Measurements from ENCODE around the gene SLC16A5. TPM values are rescaled to one million over a fixed set of nuclear protein-coding genes. Genes with fewer than 3 reads are reported as not detected.
"Not testable (repeated sequence)": the region's sequence is repeated elsewhere in the genome, so short reads cannot be mapped to it uniquely, and the experiment has no call there.

The SLC16A5 gene
- total RNA-seq, 2 donors from 2014 or later, result 4.6 TPM

- ATAC-seq (no peak), DNase-seq (ENCODE audit: low spot score) (no peak)
- Mint-ChIP-seq H3K27me3 (no peaks in the 10 kb centered on the region), H3K4me3 (no peak overlapping the region), H3K9me3 (no peaks in the 10 kb centered on the region), H3K36me3 (no peaks in the 10 kb centered on the region), H3K27ac (no peak overlapping the region), H3K4me1 (ENCODE audit: low read depth in 2 of 2) (peaks cover 6 to 19% of the 10 kb centered on the region in 2 donors)
Measured at GRCh38 chr17:75069783-75070182, 18.0 kb upstream of the SLC16A5 start.

GRCh38 chr17:75071478-75072271 lies 16.1 kb upstream of the SLC16A5 start:
- not testable (repeated sequence) for H3K27me3 Mint-ChIP-seq; H3K4me1 Mint-ChIP-seq (ENCODE audit: low read depth in 2 of 2); H3K4me3 Mint-ChIP-seq; ATAC-seq; H3K9me3 Mint-ChIP-seq; DNase-seq (ENCODE audit: low spot score); H3K36me3 Mint-ChIP-seq
- H3K27ac Mint-ChIP-seq, result peak overlapping the region in 1 of 2 donors; percentile 47

GRCh38 chr17:75072909-75073308 lies 14.8 kb upstream of the SLC16A5 start:
- not testable (repeated sequence) for ATAC-seq; H3K27me3 Mint-ChIP-seq; H3K4me1 Mint-ChIP-seq (ENCODE audit: low read depth in 2 of 2); H3K36me3 Mint-ChIP-seq; H3K27ac Mint-ChIP-seq; H3K4me3 Mint-ChIP-seq; H3K9me3 Mint-ChIP-seq; DNase-seq (ENCODE audit: low spot score)

DNA sequence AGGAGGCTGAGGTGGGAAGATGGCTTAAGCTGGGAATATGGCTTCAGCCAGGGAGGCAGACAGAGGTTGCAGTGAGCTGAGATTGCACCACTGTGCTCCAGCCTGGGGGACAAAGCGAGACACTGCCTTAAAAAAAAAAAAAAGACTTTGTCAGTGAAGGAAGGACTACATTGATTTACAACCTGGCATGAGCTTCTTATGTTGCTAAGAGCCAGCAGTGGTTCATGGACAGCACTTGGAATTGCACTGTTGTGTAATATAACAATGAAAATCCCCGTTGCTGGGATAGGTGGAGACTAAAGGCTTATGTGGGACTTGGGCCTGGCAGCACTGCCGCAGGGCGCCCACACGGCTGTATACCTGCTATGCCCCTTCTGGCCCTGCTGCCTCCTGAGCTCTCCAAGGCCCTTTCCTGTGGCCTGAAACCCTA lies 14.1 kb upstream of the SLC16A5 start:
- no peaks in the 10 kb centered on the region for H3K36me3 Mint-ChIP-seq
- DNase-seq (ENCODE audit: low spot score), result no peak
- no peaks in the 10 kb centered on the region for H3K27me3 Mint-ChIP-seq
- peaks cover 0 to 4% of the 10 kb centered on the region in 2 donors for H3K4me1 Mint-ChIP-seq (ENCODE audit: low read depth in 2 of 2)
- H3K4me3 Mint-ChIP-seq, result no peak overlapping the region
- no peak overlapping the region for H3K27ac Mint-ChIP-seq
- no peak for ATAC-seq
- no peaks in the 10 kb centered on the region for H3K9me3 Mint-ChIP-seq

- Mint-ChIP-seq H3K4me1 (ENCODE audit: low read depth in 2 of 2) (peaks cover 0 to 4% of the 10 kb centered on the region in 2 donors), H3K27me3 (no peaks in the 10 kb centered on the region), H3K27ac (no peak overlapping the region), H3K4me3 (no peak overlapping the region), H3K9me3 (no peaks in the 10 kb centered on the region), H3K36me3 (no peaks in the 10 kb centered on the region)
- DNase-seq (ENCODE audit: low spot score) (no peak), ATAC-seq (no peak)
Measured at GRCh38 chr17:75074532-75074931, 13.2 kb upstream of the SLC16A5 start.

DNA sequence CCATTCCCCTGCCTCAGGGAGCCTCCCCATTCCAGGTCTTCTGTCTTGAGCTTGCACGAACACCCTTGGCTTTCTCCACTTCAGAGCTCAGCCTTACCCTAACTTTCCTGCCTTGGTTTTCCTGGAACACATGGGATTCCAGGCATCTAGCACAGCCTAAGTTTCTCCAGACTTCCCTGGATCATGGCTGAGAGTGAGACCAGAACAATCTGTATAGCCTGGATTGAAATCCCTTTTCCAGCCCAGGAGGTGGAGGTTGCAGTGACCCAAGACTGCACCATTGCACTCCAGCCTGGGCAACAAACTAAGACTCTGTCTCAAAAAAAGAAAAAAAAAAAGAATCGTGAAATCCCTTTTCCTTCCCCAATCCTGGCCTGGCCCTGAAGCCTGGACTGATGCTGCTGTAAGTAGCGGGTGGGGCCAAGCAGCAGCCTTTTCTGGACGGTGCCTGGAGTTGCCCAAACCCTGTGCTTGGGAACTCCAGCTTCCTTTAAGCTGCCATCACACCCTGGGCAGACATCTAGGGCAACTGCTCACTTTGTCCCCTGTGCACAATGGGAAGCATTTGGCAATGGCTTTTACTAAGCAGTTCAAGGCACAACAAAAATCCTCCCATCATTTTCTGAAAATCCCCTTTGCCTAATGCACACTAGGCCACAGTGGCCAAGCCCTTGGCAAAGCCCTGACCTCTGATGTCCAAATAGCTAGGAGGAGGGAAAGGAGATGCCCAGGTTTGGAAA lies 12.0 kb upstream of the SLC16A5 start:
- H3K9me3 Mint-ChIP-seq, result no peaks in the 10 kb centered on the region
- H3K4me3 Mint-ChIP-seq, result no peak overlapping the region
- peaks cover 0 to 4% of the 10 kb centered on the region in 2 donors for H3K4me1 Mint-ChIP-seq (ENCODE audit: low read depth in 2 of 2)
- DNase-seq (ENCODE audit: low spot score) (no peak), ATAC-seq (no peak)
- H3K27ac Mint-ChIP-seq, result no peak overlapping the region
- H3K36me3 Mint-ChIP-seq, result no peaks in the 10 kb centered on the region
- no peaks in the 10 kb centered on the region for H3K27me3 Mint-ChIP-seq

- Mint-ChIP-seq H3K9me3 (no peaks in the 10 kb centered on the region), H3K27ac (peak overlapping the region in 1 of 2 donors; percentile 49), H3K27me3 (no peaks in the 10 kb centered on the region), H3K4me3 (peak overlapping the region; percentile 81), H3K4me1 (ENCODE audit: low read depth in 2 of 2) (peaks cover 0 to 4% of the 10 kb centered on the region in 2 donors), H3K36me3 (no peaks in the 10 kb centered on the region)
- ATAC-seq, result peak in 1 of 2 donors; percentile 2
- DNase-seq (ENCODE audit: low spot score), result no peak
Measured at GRCh38 chr17:75077072-75077495, 10.7 kb upstream of the SLC16A5 start.

DNA sequence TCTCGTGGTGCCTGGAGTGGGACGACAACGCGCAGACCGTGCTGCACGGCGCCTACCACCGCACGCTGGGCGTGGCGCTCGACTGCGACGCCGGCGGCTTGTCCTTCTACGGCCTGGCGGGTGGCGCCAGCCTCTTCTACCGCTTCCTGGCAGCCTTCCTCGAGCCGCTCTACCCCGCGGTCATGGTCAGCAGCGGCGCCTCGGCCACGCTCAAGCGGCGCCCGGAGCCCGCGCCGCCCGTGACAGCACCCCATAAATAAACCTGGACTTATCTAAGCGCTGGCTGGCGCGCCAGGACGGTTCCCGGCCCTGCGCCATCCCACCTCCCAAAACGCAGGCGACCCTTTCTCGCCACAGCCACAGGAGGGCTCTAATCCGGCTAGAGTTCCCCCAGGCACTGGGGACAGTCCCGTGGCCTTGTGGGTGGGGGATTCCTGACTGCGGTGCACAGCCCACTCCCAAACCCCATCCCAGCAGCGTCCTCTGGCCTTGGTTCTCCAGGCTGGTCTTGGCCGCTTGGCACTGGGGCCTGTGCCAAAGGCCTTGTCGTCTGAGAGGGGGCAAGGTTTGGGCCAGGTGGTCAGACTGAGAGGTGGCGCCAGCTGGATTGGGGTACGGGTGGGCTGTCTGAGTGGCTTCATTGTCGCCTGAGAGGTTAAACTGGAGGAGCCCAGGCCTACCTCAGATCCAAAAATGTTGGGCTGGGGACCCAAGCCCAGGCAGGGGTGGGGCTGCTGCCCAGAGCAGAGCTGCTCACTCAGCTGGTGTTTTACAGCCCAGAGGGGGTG lies 10.1 kb upstream of the SLC16A5 start:
- Mint-ChIP-seq H3K4me1 (ENCODE audit: low read depth in 2 of 2) (peaks cover 0 to 4% of the 10 kb centered on the region in 2 donors), H3K27me3 (peaks cover 0 to 2% of the 10 kb centered on the region in 2 donors), H3K27ac (peak overlapping the region; percentile 49 to 64), H3K9me3 (no peaks in the 10 kb centered on the region), H3K4me3 (peak overlapping the region; percentile 81), H3K36me3 (no peaks in the 10 kb centered on the region)
- ATAC-seq (peak; percentile 91 to 92), DNase-seq (ENCODE audit: low spot score) (peak; percentile 75)

GRCh38 chr17:75078284-75079022 lies 9.3 kb upstream of the SLC16A5 start:
- H3K4me3 Mint-ChIP-seq, result no peak overlapping the region
- DNase-seq (ENCODE audit: low spot score) (no peak), ATAC-seq (no peak)
- H3K4me1 Mint-ChIP-seq (ENCODE audit: low read depth in 2 of 2), result peaks cover 0 to 4% of the 10 kb centered on the region in 2 donors
- H3K27ac Mint-ChIP-seq, result no peak overlapping the region
- H3K9me3 Mint-ChIP-seq, result no peaks in the 10 kb centered on the region
- H3K36me3 Mint-ChIP-seq, result no peaks in the 10 kb centered on the region
- H3K27me3 Mint-ChIP-seq, result peaks cover 0 to 2% of the 10 kb centered on the region in 2 donors

DNA sequence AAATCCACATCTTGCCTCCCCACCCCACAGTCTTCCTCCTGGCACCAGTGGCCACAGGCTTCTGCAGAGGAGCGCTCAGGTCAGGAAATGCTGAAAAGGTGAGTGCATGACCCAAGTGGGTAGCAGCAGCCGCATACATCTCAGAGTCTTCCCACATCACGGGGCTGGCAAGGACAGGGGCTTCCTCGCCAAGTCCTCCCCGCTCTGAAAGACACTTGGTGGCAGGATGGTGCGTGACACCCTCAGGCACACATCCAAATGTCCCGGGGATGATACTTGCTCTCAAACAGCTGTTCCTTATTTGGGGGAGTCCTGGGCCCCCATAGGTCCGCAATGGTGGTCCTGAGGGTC lies 8.8 kb upstream of the SLC16A5 start:
- no peak overlapping the region for H3K4me3 Mint-ChIP-seq
- H3K27ac Mint-ChIP-seq, result no peak overlapping the region
- no peaks in the 10 kb centered on the region for H3K9me3 Mint-ChIP-seq
- H3K27me3 Mint-ChIP-seq, result peaks cover 0 to 2% of the 10 kb centered on the region in 2 donors
- peaks cover 0 to 4% of the 10 kb centered on the region in 2 donors for H3K4me1 Mint-ChIP-seq (ENCODE audit: low read depth in 2 of 2)
- no peak for DNase-seq (ENCODE audit: low spot score)
- ATAC-seq, result no peak
- no peaks in the 10 kb centered on the region for H3K36me3 Mint-ChIP-seq

GRCh38 chr17:75081611-75082540 lies 5.9 kb upstream of the SLC16A5 start:
- peaks cover 6 to 10% of the 10 kb centered on the region in 2 donors for H3K4me1 Mint-ChIP-seq (ENCODE audit: low read depth in 2 of 2)
- H3K4me3 Mint-ChIP-seq, result no peak overlapping the region
- ATAC-seq (no peak), DNase-seq (ENCODE audit: low spot score) (no peak)
- peaks cover 0 to 2% of the 10 kb centered on the region in 2 donors for H3K27me3 Mint-ChIP-seq
- H3K27ac Mint-ChIP-seq, result no peak overlapping the region
- H3K36me3 Mint-ChIP-seq, result no peaks in the 10 kb centered on the region
- H3K9me3 Mint-ChIP-seq, result no peaks in the 10 kb centered on the region

DNA sequence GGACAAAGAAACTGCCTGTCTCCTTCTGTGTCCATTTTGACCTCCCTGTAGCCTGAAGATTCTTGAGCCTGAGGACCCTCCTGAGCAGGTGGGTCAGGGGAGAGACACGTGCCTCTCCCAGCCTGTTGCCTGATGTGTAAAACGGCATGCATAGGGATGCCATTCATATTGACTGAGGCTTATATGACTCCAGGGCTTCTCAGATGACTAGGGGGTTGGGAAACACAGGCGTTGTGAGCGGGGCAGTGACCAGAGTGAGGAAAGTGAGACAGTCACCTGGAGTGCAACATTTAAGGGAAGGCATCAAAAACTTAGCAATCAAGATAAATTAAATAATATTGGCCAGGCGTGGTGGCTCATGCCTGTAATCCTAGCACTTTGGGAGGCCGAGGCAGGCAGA lies 5.1 kb upstream of the SLC16A5 start:
- H3K27ac Mint-ChIP-seq, result no peak overlapping the region
- H3K9me3 Mint-ChIP-seq, result no peaks in the 10 kb centered on the region
- DNase-seq (ENCODE audit: low spot score) (no peak), ATAC-seq (no peak)
- H3K4me3 Mint-ChIP-seq, result no peak overlapping the region
- H3K4me1 Mint-ChIP-seq (ENCODE audit: low read depth in 2 of 2), result peaks cover 6 to 11% of the 10 kb centered on the region in 2 donors
- H3K27me3 Mint-ChIP-seq, result peaks cover 0 to 2% of the 10 kb centered on the region in 2 donors
- H3K36me3 Mint-ChIP-seq, result no peaks in the 10 kb centered on the region
